Osteoblast (primary cell): Measurements from ENCODE around the gene MRPL43. TPM values are rescaled to one million over a fixed set of nuclear protein-coding genes. Genes with fewer than 3 reads are reported as not detected.

Source experiments
- DNase-seq: peaks from one replicate; pipeline ENCODE4 v3.0.0; 2011; ENCODE audit warnings: low spot score, mixed read lengths; ENCODE audit not compliant: insufficient read length; ENCODE audit errors: missing footprints
- H2AFZ ChIP-seq: 2 replicates; pipeline ENCODE4 v1.6.0; 2011; ENCODE audit warnings: mild to moderate bottlenecking, low read length
- H3K27ac ChIP-seq: 2 replicates; pipeline ENCODE4 v1.5.1; 2011; ENCODE audit warnings: mild to moderate bottlenecking, low read depth, low read length, moderate library complexity
- H3K27me3 ChIP-seq: 2 replicates; pipeline ENCODE4 v1.6.0; 2012; ENCODE audit warnings: mild to moderate bottlenecking, control low read depth, inconsistent platforms, low read length, moderate library complexity; ENCODE audit not compliant: insufficient read depth
- H3K36me3 ChIP-seq: 2 replicates; pipeline ENCODE4 v1.5.1; 2011; ENCODE audit warnings: mild to moderate bottlenecking, low read length, control low read depth, moderate library complexity; ENCODE audit not compliant: insufficient read depth
- H3K4me1 ChIP-seq: 2 replicates; pipeline ENCODE4 v1.5.1; 2011; ENCODE audit warnings: mild to moderate bottlenecking, low read length, control low read depth, moderate library complexity; ENCODE audit not compliant: insufficient read depth
- H3K4me2 ChIP-seq: 2 replicates; pipeline ENCODE4 v1.6.0; 2011; ENCODE audit warnings: mild to moderate bottlenecking, low read length; ENCODE audit not compliant: insufficient read depth
- H3K4me3 ChIP-seq: fragments of 200-600 bp; sonication (generic); 3 replicates; pipeline ENCODE4 v1.5.1; 2012; ENCODE audit warnings: mild to moderate bottlenecking, low read length, inconsistent platforms; ENCODE audit not compliant: insufficient read depth
- H3K79me2 ChIP-seq: 2 replicates; pipeline ENCODE4 v1.6.0; 2012; ENCODE audit warnings: mild to moderate bottlenecking, low read length, control low read depth, inconsistent platforms; ENCODE audit not compliant: insufficient read depth
- H3K9me3 ChIP-seq: 2 replicates; pipeline ENCODE4 v1.5.1; 2011; ENCODE audit warnings: low read depth, low read length, control low read depth
- H4K20me1 ChIP-seq: 2 replicates; pipeline ENCODE4 v1.6.0; 2012; ENCODE audit warnings: mild to moderate bottlenecking, low read length, control low read depth; ENCODE audit not compliant: insufficient read depth
- total RNA-seq: library from RNA; depleted of rRNA; stranded (reverse); fragments of >200 nt; gene quantifications from 2 replicates; pipeline ENCODE4 v1.2.3, GENCODE V29; 2012
- TF ChIP-seq, protein P1 (sequence below): IDR thresholded peaks from 2 replicates; pipeline ENCODE4 v1.5.1; 2011; ENCODE audit warnings: mild to moderate bottlenecking, low read depth, low read length, moderate library complexity; ENCODE audit errors: extremely low read depth

The MRPL43 gene
- total RNA-seq, 1 donor = 48.5 TPM

DNA sequence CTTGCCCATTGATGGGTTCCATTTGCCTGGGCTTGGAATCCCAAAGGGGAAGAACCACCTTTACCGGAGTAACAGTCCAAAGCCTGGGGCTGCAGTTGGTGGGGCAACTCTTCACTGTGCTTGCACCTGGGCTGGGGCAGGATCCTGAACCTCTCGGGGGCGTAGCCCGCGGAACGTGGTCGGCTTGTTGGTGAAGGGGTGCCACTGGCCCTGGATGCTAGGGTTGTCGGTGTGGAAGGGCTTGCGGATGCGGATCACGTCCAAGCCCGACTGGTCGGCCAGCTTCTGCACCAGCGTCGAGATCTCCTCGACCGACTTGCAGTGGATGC is 710 bp downstream of the MRPL43 start:
- peaks cover 40% of the 10 kb centered on the region for H3K36me3 ChIP-seq
- DNase-seq = no peak
- no peaks in the 10 kb centered on the region for H4K20me1 ChIP-seq
- no peaks in the 10 kb centered on the region for H3K9me3 ChIP-seq
- peak overlapping the region; percentile 99 for H2AFZ ChIP-seq
- TF ChIP-seq, protein P1, sequence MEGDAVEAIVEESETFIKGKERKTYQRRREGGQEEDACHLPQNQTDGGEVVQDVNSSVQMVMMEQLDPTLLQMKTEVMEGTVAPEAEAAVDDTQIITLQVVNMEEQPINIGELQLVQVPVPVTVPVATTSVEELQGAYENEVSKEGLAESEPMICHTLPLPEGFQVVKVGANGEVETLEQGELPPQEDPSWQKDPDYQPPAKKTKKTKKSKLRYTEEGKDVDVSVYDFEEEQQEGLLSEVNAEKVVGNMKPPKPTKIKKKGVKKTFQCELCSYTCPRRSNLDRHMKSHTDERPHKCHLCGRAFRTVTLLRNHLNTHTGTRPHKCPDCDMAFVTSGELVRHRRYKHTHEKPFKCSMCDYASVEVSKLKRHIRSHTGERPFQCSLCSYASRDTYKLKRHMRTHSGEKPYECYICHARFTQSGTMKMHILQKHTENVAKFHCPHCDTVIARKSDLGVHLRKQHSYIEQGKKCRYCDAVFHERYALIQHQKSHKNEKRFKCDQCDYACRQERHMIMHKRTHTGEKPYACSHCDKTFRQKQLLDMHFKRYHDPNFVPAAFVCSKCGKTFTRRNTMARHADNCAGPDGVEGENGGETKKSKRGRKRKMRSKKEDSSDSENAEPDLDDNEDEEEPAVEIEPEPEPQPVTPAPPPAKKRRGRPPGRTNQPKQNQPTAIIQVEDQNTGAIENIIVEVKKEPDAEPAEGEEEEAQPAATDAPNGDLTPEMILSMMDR = no peak
- H3K27me3 ChIP-seq = no peaks in the 10 kb centered on the region
- H3K27ac ChIP-seq = peak overlapping the region; percentile 63
- peak overlapping the region; percentile 97 for H3K4me2 ChIP-seq
- H3K79me2 ChIP-seq = peaks cover 54% of the 10 kb centered on the region
- peak overlapping the region; percentile 95 for H3K4me3 ChIP-seq
- peaks cover 21% of the 10 kb centered on the region for H3K4me1 ChIP-seq

DNA sequence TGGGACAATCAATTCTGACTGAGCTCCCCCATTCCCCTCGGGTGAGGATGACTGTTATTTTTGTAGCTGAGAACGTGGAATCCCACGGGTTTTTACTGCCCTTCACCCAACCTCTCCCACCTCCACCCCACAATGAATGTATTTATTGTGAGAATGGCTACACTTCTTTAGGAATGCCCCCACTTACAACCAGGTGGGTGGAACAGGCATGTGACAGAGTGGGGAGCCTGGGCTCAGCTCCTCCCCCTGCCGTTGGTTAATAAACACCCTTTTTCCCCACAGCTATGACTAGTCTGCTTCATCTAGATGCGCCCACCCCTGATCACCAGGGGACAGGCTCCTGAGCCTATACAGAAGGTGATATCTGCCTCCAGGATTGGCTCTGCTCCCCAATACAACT is 2.0 kb downstream of the MRPL43 start:
- Histone ChIP-seq H3K9me3 (no peaks in the 10 kb centered on the region), H3K4me3 (no peak overlapping the region), H3K4me2 (no peak overlapping the region), H3K27ac (no peak overlapping the region), H3K27me3 (no peaks in the 10 kb centered on the region), H2AFZ (no peak overlapping the region), H3K4me1 (peaks cover 21% of the 10 kb centered on the region), H4K20me1 (no peaks in the 10 kb centered on the region), H3K36me3 (peaks cover 35% of the 10 kb centered on the region), H3K79me2 (peaks cover 45% of the 10 kb centered on the region)
- DNase-seq = no peak
- TF ChIP-seq, protein P1 = no peak

DNA sequence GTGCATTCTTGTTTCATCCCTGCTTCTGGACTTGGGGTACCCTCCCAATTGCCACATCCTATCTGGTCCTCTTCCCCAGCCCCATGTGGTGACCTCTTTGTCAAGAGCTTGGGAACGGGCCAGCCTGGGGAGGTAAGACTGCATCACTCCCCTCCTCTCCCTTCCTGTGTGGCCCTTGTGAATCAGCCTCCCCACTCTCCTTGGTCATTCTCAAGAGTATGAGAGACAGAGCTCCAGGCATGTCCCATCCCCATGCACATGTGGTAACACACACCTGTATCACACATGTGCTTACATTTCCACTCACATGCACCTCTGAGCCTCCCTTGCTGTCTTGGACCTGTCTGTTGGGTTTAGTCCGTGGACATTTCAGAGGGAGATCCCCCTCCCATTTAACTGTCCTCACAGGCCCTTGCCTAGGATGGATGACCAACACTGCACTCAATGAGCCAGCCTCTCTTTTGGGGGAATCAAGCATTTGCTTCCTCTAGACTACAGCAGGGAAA is 2.6 kb downstream of the MRPL43 start:
- TF ChIP-seq, protein P1 = no peak
- H3K27me3 ChIP-seq = no peaks in the 10 kb centered on the region
- no peak overlapping the region for H2AFZ ChIP-seq
- H3K4me3 ChIP-seq = no peak overlapping the region
- H3K4me2 ChIP-seq = no peak overlapping the region
- no peak for DNase-seq
- H4K20me1 ChIP-seq = no peaks in the 10 kb centered on the region
- no peaks in the 10 kb centered on the region for H3K9me3 ChIP-seq
- H3K4me1 ChIP-seq = peaks cover 21% of the 10 kb centered on the region
- H3K36me3 ChIP-seq = peaks cover 30% of the 10 kb centered on the region
- H3K27ac ChIP-seq = no peak overlapping the region
- H3K79me2 ChIP-seq = peaks cover 40% of the 10 kb centered on the region

DNA sequence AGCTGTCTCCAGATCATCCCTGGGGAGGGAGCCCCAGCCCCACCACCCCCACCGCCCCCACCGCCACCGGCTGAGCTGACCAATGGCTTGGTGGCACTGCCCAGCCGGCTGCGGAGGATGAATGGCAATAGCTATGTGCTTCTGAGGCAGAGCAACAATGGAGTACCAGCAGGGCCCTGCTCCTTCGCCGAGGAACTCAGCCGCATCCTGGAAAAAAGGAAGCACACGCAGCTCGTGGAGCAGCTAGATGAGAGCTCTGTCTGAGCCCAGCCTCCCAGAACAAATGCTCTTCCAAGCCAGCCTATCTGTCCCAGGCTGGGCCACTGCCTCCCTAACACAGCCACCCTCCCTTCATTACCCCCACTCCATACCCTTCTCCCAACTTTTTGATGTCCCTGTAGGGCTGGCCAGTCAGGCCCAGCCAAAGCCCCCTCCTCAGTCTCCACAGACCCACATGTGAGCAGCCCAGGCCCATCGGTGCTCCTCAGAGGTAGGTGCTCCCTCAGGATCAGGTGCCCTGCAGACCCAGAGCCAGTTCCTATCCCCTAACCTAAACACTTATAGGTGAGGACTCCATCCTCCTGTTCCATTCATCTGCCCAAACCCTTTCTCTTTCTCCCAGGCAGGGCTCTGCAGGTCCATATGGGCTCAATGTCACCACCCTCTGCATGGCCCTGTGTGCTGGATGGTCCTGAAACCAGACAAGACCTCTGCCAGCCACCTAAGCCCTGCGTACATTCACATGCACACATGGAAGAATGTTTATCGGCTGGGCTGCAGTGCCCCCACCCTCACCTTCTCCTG is 3.2 kb downstream of the MRPL43 start:
- Histone ChIP-seq H3K4me1 (peaks cover 21% of the 10 kb centered on the region), H3K9me3 (no peaks in the 10 kb centered on the region), H3K27ac (no peak overlapping the region), H3K4me3 (no peak overlapping the region), H3K4me2 (no peak overlapping the region), H3K36me3 (peaks cover 23% of the 10 kb centered on the region), H3K27me3 (no peaks in the 10 kb centered on the region), H3K79me2 (peaks cover 33% of the 10 kb centered on the region), H4K20me1 (no peaks in the 10 kb centered on the region), H2AFZ (no peak overlapping the region)
- no peak for DNase-seq
- TF ChIP-seq, protein P1 = no peak
